Retina (tissue), 1 donor: ENCODE data around the gene KRT8.

ENCODE experiments used
- DNase-seq: peaks from one replicate; pipeline ENCODE4 v3.0.0-alpha.2; 2016

Gene KRT8

GRCh38 chr12:52925717-52926595, 21.1 kb upstream of the KRT8 start:
- no peak for DNase-seq

- DNase-seq = no peak
Observed at GRCh38 chr12:52924764-52925716, 20.2 kb upstream of the KRT8 start.

GRCh38 chr12:52921488-52922165, 16.8 kb upstream of the KRT8 start:
- no peak for DNase-seq

- DNase-seq = no peak
Observed at GRCh38 chr12:52920937-52921336, 16.1 kb upstream of the KRT8 start.

- DNase-seq = no peak
Observed at GRCh38 chr12:52918784-52919183, 13.9 kb upstream of the KRT8 start.

- DNase-seq = no peak
Observed at GRCh38 chr12:52918351-52918750, 13.5 kb upstream of the KRT8 start.

GRCh38 chr12:52917800-52918199, 12.9 kb upstream of the KRT8 start:
- no peak for DNase-seq

- no peak for DNase-seq
Observed at GRCh38 chr12:52916216-52916615, 11.3 kb upstream of the KRT8 start.

- no peak for DNase-seq
Observed at GRCh38 chr12:52915637-52916036, 10.8 kb upstream of the KRT8 start.

GRCh38 chr12:52914576-52915121, 9.8 kb upstream of the KRT8 start:
- no peak for DNase-seq

GRCh38 chr12:52913431-52913821, 8.6 kb upstream of the KRT8 start:
- DNase-seq = no peak

- DNase-seq = no peak
Observed at GRCh38 chr12:52912711-52913430, 8.0 kb upstream of the KRT8 start.

GRCh38 chr12:52910248-52910883, 5.5 kb upstream of the KRT8 start:
- no peak for DNase-seq

GRCh38 chr12:52909796-52910195, 4.9 kb upstream of the KRT8 start:
- no peak for DNase-seq

- no peak for DNase-seq
Observed at GRCh38 chr12:52909331-52909730, 4.5 kb upstream of the KRT8 start.

- no peak for DNase-seq
Observed at GRCh38 chr12:52907092-52907810, 2.4 kb upstream of the KRT8 start.

- DNase-seq = no peak
Observed at GRCh38 chr12:52906191-52906601, 1.3 kb upstream of the KRT8 start.

GRCh38 chr12:52903855-52904508, 894 bp downstream of the KRT8 start:
- DNase-seq = peak; percentile 67

GRCh38 chr12:52903285-52903854, 1.5 kb downstream of the KRT8 start:
- DNase-seq = peak; percentile 92
